Stimulated activated CD4-positive, alpha-beta T cell treated with anti-CD3 and anti-CD28 coated beads, Interleukin-15, amount 100 ng/mL, for 1 hour (primary cell): ENCODE data around the gene CCDC9B.

ENCODE experiments used
- DNase-seq, 2 donors: peaks; one replicate each; pipeline ENCODE4 v3.0.0-alpha.2; 2020; ENCODE audit warnings: low read depth in 1 of 2, low spot score in 1 of 2

The CCDC9B gene

DNA sequence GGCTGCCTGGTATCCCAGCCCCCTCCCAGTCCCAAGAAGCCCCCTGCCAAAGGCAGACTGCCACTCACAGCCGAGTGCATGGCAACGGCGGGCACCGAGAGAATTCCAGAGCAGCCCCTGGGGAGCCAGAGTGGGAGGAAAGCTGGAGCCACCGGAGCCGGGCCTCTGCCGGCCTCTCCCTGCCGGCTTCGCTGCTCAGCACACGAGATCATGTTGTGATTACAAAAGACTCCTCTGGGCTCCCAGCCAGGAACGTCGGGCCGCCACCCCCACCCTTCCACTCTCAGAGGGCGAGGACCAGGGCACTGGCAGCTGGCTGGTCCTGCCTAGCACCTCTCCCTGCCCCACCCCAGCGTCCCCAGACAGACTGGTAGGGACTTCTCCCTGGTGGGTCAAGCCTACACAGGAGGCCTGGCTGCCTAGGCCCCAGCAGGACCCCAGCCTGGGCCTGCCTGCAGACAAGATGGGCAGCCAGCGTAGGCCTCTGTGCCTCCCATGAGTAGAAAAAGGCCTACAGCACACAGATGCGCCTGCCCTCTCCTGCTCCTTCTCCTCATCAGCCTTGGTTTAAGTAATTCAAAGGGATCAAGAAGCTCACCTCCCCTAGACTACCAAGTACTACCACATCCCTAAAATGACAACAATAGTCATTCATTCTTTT is at the start of gene CCDC9B:
CCDC9B (minus strand) TSS at position 200 of the 661 bp plus-strand sequence; CDS start at position 80, 120 bp downstream.
- no peak for DNase-seq

DNA sequence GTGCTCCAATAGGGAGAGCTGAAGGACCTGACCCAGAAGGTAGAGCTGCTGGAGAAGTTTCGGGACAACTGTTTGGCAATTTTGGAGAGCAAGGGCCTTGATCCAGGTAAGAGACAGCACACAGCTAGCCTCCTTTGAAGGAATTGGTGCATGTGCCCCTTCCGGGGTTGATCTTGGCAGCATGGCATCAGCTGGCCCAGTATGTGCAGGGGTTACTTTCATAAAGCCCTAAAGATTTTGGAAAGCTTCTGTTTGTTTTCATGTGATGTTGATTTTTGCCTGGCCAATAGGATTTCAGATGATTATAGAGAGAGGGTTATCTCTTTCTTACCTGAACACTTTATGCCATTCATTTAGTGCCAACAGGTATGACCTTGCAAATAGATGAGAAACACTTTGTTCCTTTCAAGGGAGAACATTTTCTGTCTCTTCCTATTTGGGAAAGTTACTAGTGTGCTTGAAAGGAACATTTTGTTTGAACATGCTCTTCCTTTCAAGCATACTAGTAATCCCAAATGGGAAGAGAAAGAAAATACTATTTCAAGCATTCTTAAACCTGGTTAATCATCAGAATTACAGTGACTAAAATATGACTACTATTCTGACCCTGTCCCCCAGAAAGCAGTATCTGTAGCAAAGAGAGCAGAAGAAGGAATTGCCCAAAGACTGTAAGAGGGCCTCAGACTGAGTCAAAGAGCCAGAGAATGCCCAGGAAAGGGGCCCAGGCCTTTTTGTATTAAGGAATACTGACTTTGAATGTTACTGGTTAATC is 49.3 kb upstream of the CCDC9B start:
- no peak for DNase-seq

DNA sequence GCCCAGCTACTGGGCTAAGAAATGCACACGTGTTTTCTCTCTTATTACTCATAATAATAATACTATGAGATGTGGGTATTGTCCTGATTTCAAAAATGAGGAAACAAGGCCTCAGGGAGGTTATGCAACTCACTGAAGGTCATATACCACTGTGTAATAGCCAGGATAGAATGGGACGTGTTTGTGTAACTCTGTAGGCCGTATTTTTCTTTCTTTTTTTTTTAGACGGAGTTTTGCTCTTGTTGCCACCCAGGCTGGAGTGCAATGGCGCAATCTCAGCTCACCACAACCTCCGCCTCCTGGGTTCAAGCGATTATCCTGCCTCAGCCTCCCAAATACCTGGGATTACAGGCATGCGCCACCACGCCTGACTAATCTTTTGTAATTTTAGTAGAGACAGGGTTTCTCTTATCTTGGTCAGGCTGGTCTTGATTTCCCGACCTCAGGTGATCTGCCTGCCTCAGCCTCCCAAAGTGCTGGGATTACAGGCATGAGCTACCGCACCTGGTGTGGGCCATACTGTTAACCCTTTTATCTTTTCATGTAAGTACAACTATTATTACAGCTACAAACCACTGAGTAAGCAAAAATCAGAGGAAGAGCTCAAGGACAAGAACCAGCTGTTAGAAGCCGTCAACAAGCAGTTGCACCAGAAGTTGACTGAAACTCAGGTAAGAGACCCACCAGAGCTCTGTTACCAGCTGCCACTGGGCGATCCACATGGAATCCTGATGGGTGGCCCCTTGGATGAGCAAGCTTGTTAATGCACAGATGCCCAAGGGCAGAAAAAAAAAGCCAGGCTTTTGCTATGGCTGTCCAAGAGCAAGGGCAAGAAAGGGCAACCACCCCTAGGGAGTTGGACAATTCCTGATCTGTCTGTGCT is 48.4 kb upstream of the CCDC9B start:
- DNase-seq, result no peak

DNA sequence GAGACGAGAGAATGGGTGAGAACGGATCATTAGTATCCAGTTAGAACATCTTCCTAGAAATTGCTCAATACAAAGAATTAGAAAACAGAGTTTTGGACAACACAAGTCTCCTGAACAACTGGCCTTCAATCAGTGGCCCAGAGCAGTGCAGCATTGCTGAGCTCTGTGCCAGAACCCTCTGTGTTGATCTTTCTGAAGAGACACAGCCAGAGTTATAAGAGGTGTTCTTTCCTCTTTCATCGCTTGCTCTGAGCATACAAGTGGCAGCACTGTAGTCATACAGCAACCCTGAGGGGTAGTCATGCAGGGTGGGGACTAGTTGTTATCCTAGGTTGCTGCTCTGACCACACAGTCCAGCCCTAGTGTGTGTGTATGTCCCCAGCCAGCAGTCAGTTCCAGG is 45.7 kb upstream of the CCDC9B start:
- DNase-seq, result no peak

DNA sequence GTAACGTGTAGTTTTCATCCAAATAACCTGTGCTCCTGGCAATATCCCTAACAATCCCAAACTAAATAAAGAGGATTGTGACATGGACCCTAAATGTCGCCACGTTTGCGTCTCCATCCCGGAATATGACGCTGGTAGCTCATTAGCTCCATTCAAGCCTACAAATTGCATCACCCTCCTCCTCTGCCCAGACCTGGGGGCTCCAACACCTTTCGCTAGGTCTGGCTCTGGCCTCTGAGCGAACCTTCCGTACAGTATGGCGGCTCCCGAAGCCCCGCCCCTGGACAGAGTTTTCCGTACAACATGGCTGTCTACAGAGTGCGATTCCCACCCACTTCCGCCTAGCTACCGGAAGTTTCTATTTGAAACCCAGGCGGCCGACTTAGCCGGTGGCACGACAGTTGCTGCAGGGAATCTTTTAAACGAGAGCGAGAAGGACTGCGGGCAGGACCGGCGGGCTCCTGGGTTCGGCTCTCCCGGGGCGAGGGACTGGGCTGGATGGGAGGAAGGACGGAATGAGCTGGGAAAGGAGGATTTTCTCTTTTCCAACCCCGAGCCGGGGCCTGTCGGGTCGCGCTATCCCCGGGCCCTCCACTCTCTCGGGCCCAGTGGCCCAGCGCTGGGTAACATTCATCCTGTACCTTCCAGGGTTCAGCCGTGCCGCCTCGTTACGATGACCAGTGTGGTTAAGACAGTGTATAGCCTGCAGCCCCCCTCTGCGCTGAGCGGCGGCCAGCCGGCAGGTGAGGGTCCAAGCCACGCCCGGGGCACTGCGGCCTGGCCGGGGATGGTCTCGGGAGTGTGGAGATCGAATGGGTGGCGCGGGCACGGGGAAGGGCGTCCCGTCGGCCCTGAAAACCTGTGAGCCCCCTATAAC is 42.1 kb upstream of the CCDC9B start, which contains the start of gene KNSTRN:
KNSTRN (plus strand) TSS at position 142 of the 877 bp plus-strand sequence; CDS start at position 257, 115 bp downstream.
- DNase-seq, result peak; percentile 80 to 82

DNA sequence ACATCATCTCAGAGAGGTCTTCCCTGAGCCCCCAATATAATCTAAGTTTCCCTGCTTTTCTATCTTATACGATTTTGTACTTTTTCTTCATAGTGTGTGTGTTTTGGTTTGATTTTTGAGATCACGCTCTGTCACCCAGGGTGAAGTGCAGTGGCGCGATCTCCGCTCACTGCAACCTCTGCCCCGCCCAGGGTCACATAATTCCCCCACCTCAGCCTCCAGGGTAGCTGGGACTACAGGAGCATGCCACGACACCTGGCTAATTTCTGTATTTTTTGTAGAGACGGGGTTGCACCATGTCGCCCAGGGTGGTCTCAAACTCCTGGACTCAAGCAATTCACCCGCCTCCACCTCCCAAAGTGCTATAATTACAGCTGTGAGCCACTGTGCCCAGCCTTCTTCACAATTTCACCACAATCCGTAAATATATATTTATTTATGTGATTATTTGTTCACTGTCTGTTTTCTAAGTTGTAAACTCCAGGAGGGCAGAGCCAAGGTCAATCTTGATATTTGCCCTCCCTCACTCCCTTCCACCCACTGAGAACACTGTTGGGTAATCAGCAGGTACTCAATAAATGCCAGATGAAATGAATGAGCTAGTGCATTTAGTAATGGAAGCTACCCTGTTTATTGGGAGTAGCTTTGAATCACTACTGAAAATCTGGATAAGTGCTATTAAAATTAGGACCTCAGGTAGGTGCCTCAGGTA is 41.2 kb upstream of the CCDC9B start:
- DNase-seq, result no peak

DNA sequence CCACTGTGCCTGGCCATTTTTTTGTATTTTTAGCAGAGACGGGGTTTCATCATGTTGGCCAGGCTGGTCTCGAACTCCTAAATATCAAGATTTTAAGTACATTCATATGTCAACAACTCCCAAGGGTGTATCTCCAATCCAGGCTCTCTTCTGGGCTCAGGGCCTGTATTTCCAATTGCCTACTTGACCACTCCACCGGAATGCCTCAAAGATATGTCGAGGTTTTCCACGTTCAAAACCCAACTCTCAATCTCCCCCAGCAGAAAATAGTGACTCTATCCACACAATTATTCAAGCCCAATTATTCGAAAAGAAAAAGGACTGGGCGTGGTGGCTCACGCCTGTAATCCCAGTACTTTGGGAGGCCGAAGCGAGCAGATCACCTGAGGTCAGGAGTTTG is 39.9 kb upstream of the CCDC9B start:
- no peak for DNase-seq

DNA sequence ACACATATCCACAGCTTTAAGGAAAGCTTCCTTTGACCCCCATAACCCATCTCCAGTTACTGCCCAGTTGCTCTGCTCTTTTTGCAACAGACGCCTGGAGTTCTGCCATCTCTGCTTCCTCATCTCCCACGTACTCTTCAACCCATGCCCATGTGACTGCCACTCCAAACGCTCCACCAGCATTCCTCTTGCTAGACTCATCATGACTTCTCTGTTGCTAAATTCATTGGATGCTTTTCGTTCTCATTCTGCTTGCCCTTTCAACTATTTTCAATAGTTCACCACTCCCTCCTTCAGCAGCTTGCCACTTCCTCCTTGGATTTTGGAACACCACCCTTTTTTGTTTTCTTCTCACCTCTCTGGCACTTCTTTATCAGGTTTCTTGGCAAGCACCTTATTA is 39.1 kb upstream of the CCDC9B start:
- DNase-seq, result no peak

DNA sequence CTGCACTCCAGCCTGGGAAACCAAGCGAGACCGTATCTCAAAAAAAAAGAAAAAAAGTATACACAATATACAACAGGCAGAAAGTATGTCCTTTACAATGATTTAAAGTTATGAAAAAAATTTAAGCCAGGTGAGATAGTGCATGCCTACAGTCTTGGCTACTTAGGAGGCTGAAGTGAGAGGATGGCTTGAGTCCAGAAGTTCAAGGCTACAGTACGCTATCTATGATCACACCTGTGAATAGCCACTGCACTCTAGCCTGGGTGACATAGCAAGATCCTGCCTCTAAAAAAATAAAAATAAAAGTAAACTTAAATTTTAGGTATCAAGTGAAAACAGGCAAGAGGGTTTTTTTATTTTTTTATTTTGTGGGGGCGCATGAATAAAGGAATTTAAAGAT is 38.6 kb upstream of the CCDC9B start:
- DNase-seq, result no peak

DNA sequence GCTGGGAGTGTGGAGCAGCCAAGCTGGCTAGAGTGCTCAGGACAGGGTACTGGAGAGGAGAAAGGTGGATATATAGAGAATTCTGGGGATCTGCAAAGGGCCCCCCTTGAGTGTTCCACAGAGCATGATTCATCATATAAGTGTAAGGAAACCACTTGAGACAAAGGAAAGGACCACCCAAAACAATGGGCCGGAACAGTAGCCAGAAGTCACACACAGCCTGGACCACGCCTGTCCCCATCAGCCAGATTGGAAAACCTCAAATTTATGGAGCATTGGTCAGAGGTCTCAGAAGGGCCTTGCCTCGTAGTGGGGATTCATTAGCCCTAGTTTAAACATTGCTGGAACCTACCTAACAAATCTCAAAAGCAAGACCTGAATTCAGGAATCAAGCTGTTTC is 36.9 kb upstream of the CCDC9B start:
- no peak for DNase-seq

DNA sequence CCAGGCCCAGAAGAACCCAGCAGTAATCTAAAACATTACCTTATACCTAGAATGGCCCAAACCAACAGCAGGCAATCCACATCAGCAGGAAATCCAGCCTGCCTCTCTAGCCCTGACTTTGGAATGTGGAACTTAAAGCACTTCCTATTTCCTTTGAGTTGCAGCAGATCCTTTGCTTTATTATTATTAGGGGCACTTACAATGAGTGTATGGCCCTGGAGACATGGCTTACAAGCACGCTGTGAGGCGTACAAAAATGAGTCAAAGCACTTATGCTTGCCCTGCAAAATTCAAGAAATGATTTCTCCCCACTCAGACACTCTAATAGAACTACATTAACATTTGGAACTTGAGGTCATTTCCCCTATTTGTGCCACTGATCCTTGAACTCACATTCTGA is 32.2 kb upstream of the CCDC9B start:
- DNase-seq, result no peak

DNA sequence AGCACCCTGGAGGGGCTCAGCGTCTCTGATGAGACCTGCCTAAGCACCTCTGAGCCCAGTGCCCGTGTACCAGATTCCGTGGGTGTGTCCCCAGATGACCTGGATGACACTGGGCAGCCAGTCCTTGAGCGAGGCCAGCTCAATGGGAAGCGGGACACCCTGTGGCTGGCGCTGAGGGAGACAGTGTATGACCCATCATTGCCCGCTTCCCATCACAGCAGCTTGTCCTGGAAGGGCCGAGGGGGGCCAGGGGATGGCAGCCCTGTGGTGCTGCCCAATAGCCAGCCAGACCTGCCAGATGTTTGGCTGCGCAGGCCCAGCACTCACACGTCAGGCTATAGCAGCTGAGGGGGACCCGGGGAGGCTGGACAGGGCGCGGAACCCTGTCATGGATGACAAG is 29.2 kb upstream of the CCDC9B start:
- no peak for DNase-seq

DNA sequence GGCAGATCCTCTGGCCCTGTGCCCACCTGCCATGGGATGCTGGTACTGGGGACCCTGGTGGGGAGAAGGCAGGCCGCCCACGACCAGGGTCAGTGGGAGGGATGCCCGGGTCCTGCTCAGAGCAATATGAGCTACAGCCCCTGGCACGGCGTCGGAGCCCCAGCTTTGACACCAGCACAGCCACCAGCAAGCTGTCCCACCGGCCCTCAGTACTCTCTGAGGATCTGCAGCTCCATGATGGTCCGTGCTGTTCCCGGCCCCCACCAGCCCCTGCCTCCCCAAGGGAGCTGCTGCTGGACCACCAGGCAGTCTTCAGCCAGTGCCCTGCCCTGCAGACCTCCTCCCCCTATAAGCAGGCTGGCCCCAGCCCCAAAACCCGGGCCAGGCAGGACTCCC is 28.7 kb upstream of the CCDC9B start:
- DNase-seq, result no peak

DNA sequence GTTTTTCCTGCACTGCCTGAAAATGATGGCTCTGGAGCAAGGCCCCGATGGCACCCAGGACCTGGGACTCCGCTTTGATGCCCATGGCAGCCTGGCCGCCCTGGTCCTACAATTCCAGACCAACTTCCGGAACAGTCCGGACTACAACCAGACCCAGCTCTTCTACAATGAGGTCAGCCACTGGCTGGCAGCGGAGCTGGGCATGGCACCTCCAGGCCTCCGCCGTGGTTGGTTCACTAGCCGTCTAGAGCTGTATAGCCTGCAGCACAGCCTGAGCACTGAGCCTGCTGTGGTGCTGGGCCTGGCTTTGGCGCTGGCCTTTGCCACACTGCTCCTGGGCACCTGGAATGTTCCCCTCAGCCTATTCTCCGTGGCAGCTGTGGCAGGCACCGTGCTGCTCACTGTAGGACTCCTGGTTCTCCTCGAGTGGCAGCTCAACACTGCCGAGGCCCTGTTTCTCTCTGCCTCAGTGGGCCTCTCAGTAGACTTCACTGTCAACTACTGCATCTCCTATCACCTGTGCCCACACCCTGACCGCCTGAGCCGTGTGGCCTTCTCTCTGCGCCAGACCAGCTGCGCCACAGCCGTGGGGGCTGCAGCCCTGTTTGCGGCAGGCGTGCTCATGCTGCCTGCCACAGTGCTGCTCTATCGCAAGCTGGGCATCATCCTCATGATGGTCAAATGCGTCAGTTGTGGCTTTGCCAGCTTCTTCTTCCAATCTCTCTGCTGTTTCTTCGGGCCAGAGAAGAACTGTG is 28.2 kb upstream of the CCDC9B start:
- no peak for DNase-seq

DNA sequence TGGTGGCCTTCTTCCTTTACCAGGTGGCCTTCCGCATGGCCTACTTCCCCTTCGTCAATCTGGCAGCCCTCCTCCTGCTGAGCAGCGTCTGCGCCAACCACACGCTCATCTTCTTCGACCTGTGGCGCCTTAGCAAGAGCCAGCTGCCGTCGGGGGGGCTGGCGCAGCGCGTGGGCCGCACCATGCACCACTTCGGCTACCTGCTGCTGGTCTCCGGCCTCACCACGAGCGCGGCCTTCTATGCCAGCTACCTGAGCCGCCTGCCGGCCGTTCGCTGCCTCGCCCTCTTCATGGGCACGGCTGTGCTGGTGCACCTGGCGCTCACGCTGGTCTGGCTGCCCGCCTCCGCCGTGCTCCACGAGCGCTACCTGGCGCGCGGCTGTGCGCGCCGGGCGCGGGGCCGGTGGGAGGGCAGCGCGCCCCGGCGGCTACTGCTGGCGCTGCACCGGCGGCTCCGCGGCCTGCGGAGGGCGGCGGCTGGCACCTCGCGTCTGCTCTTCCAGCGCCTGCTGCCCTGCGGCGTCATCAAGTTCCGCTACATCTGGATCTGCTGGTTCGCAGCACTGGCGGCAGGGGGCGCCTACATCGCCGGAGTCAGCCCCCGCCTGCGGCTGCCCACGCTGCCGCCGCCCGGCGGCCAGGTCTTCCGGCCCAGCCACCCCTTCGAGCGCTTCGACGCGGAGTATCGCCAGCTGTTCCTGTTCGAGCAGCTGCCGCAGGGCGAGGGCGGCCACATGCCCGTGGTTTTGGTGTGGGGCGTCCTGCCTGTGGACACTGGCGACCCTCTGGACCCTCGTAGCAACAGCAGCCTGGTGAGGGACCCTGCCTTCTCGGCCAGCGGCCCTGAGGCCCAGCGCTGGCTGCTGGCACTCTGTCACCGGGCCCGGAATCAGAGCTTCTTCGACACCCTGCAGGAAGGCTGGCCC is 27.2 kb upstream of the CCDC9B start:
- peak; percentile 69 to 76 for DNase-seq

DNA sequence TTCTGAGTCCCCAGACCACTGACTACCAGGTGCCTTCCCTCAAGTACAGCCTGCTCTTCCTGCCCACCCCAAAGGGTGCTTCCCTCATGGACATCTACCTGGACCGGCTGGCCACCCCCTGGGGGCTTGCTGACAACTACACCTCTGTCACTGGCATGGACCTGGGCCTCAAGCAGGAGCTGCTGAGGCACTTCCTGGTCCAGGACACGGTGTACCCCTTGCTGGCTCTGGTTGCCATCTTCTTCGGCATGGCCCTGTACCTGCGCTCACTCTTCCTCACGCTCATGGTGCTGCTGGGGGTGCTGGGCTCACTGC is 26.6 kb upstream of the CCDC9B start:
- DNase-seq, result no peak

DNA sequence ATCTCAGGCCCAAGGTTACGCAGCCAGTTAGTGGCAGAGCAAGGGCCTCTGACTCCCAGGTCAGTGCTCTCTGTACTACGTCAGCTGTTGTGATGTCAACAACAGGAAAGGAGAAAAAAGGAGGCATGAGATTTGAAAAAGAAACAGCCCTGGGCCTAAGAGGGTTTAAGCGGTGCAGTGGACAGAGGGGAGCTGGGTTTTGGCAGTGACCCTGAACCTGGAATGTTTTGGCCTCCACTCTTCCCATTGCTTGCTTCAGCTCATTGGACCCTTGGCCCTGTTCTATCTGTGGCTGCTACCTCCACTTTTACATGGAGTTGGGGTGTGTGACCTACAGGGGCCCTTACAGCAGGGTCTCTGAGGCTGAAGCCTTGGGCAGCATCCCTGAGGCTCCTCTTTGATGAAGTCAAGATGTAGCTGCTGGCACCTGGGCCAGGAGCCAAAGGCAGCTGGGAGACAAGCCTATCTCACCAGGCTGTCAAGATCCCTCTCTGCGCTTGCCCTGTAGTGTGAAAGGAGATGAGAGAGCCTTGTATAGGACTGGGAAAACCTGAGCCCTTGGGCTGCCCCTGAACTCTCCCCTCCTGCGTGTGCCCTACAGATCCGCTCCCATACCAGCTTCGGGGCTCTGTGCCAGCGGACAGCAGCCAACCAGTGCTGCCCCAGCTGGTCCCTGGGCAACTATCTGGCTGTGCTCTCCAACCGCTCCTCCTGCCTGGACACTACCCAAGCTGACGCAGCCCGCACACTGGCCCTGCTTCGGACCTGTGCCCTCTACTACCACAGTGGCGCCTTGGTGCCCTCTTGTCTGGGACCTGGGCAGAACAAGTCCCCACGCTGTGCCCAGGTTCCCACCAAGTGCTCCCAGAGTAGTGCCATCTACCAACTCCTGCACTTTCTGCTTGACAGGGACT is 26.0 kb upstream of the CCDC9B start:
- DNase-seq, result no peak
